ENCODE data around the gene TRABD2B.

Gene TRABD2B

GRCh38 chr1:47843781-47844557, 153.2 kb downstream of the TRABD2B start:
- no peak for DNase-seq

- DNase-seq, result no peak
Observed at GRCh38 chr1:47843059-47843458, 154.1 kb downstream of the TRABD2B start.

- no peak for DNase-seq
Observed at GRCh38 chr1:47842228-47842919, 154.8 kb downstream of the TRABD2B start.

- no peak for DNase-seq
Observed at GRCh38 chr1:47841356-47841755, 155.8 kb downstream of the TRABD2B start.

- DNase-seq, result no peak
Observed at GRCh38 chr1:47840393-47841190, 156.6 kb downstream of the TRABD2B start.

GRCh38 chr1:47839433-47839760, 157.8 kb downstream of the TRABD2B start:
- no peak for DNase-seq

GRCh38 chr1:47838562-47839432, 158.4 kb downstream of the TRABD2B start:
- DNase-seq, result no peak

GRCh38 chr1:47837866-47838561, 159.2 kb downstream of the TRABD2B start:
- DNase-seq, result no peak

- DNase-seq, result no peak
Observed at GRCh38 chr1:47837056-47837830, 159.9 kb downstream of the TRABD2B start.

- no peak for DNase-seq
Observed at GRCh38 chr1:47835409-47835808, 161.8 kb downstream of the TRABD2B start.

GRCh38 chr1:47834326-47834725, 162.9 kb downstream of the TRABD2B start:
- no peak for DNase-seq

- no peak for DNase-seq
Observed at GRCh38 chr1:47830641-47831333, 166.4 kb downstream of the TRABD2B start.

GRCh38 chr1:47830021-47830420, 167.2 kb downstream of the TRABD2B start:
- DNase-seq, result no peak

- no peak for DNase-seq
Observed at GRCh38 chr1:47828978-47829377, 168.2 kb downstream of the TRABD2B start.

GRCh38 chr1:47827109-47827508, 170.1 kb downstream of the TRABD2B start:
- DNase-seq, result no peak

- DNase-seq, result no peak
Observed at GRCh38 chr1:47824716-47825115, 172.5 kb downstream of the TRABD2B start.

GRCh38 chr1:47824297-47824696, 172.9 kb downstream of the TRABD2B start:
- no peak for DNase-seq

- no peak for DNase-seq
Observed at GRCh38 chr1:47823040-47823808, 174.0 kb downstream of the TRABD2B start.

GRCh38 chr1:47821760-47822159, 175.4 kb downstream of the TRABD2B start:
- DNase-seq, result no peak

- no peak for DNase-seq
Observed at GRCh38 chr1:47819574-47819888, 177.7 kb downstream of the TRABD2B start.
